ENCODE measurements around the gene LOC128125822.
"Not testable (repeated sequence)": the region's sequence is repeated elsewhere in the genome, so short reads cannot be mapped to it uniquely, and the experiment has no call there.

The LOC128125822 gene

GRCh38 chr6:63572044-63572746, at the start of gene LOC128125822, which contains the start of gene PTP4A1:
TSS of gene LOC128125822 (plus strand) at chr6:63572480.
TSS of gene PTP4A1 (plus strand) at chr6:63572480. CDS start at chr6:63576881, 4,401 bp downstream.
- DNase-seq = peak; percentile 93

- DNase-seq = not testable (repeated sequence)
These were observed 49.4 kb upstream of the LOC128125822 start for GRCh38 chr6:63522911-63523287.

- no peak for DNase-seq
These were observed 48.6 kb upstream of the LOC128125822 start for GRCh38 chr6:63523630-63524029.

- DNase-seq = no peak
These were observed 46.9 kb upstream of the LOC128125822 start for GRCh38 chr6:63525186-63525878.

- DNase-seq = no peak
These were observed 45.3 kb upstream of the LOC128125822 start for GRCh38 chr6:63526931-63527330.

GRCh38 chr6:63527658-63528514, 44.4 kb upstream of the LOC128125822 start:
- peak; percentile 24 for DNase-seq

- no peak for DNase-seq
These were observed 42.8 kb upstream of the LOC128125822 start for GRCh38 chr6:63529498-63529897.

- DNase-seq = no peak
These were observed 42.1 kb upstream of the LOC128125822 start for GRCh38 chr6:63530182-63530581.

- no peak for DNase-seq
These were observed 41.3 kb upstream of the LOC128125822 start for GRCh38 chr6:63530991-63531390.

GRCh38 chr6:63533026-63533425, 39.3 kb upstream of the LOC128125822 start:
- DNase-seq = no peak

GRCh38 chr6:63533952-63534351, 38.3 kb upstream of the LOC128125822 start:
- DNase-seq = no peak

GRCh38 chr6:63537201-63537958, 34.9 kb upstream of the LOC128125822 start:
- no peak for DNase-seq

- DNase-seq = no peak
These were observed 34.4 kb upstream of the LOC128125822 start for GRCh38 chr6:63537959-63538300.

GRCh38 chr6:63538550-63538949, 33.7 kb upstream of the LOC128125822 start:
- DNase-seq = no peak

GRCh38 chr6:63543001-63543400, 29.3 kb upstream of the LOC128125822 start:
- no peak for DNase-seq

- DNase-seq = no peak
These were observed 28.3 kb upstream of the LOC128125822 start for GRCh38 chr6:63543982-63544381.

- no peak for DNase-seq
These were observed 26.0 kb upstream of the LOC128125822 start for GRCh38 chr6:63546236-63546635.

- no peak for DNase-seq
These were observed 25.6 kb upstream of the LOC128125822 start for GRCh38 chr6:63546697-63547096.

GRCh38 chr6:63549076-63549475, 23.2 kb upstream of the LOC128125822 start:
- DNase-seq = no peak

- DNase-seq = no peak
These were observed 19.1 kb upstream of the LOC128125822 start for GRCh38 chr6:63553208-63553607.

- no peak for DNase-seq
These were observed 18.4 kb upstream of the LOC128125822 start for GRCh38 chr6:63553900-63554299.

- DNase-seq = no peak
These were observed 17.5 kb upstream of the LOC128125822 start for GRCh38 chr6:63554782-63555181.

GRCh38 chr6:63556369-63556768, 15.9 kb upstream of the LOC128125822 start:
- no peak for DNase-seq

All from DMS153 (cell line).